ENCODE measurements around the gene CHKA. TPM values are rescaled to one million over a fixed set of nuclear protein-coding genes. Genes with fewer than 3 reads are reported as not detected.

The CHKA gene
- 8.0 and 10.1 TPM in 2 replicates for total RNA-seq

GRCh38 chr11:68121067-68121899, at the start of gene CHKA:
Gene CHKA (minus strand): TSS chr11:68121388. CDS start chr11:68121177, 211 bp downstream.

GRCh38 chr11:68038718-68039525, 82.3 kb downstream of the CHKA start, which contains the start of gene TCIRG1:
Gene TCIRG1 (plus strand): TSS chr11:68039025. CDS start chr11:68041272, 2,247 bp downstream.

GRCh38 chr11:68030318-68031143, 90.7 kb downstream of the CHKA start, which contains the start of gene NDUFS8:
Gene NDUFS8 (plus strand): TSS chr11:68030681. CDS start chr11:68032152, 1,471 bp downstream.

GRCh38 chr11:68010090-68011041, 110.8 kb downstream of the CHKA start, which contains the start of gene ALDH3B1:
Gene ALDH3B1 (plus strand): TSS chr11:68010327. CDS start chr11:68015298, 4,971 bp downstream.

GRCh38 chr11:68003846-68004550, 117.2 kb downstream of the CHKA start, which contains the start of gene UNC93B1:
Gene UNC93B1 (minus strand): TSS chr11:68004097. CDS start chr11:68004043, 54 bp downstream.

Other genes starting within 250 kb of the CHKA start
- gene UNC93B1, start 117.3 kb downstream of the CHKA start, total RNA-seq, result 15.7 and 27.0 TPM in 2 replicates
- gene ALDH3B1, start 111.1 kb downstream of the CHKA start, total RNA-seq, result 21.5 and 50.0 TPM in 2 replicates
- gene NDUFS8, start 90.7 kb downstream of the CHKA start, total RNA-seq, result 87.3 and 119 TPM in 2 replicates
- gene TCIRG1, start 82.4 kb downstream of the CHKA start, total RNA-seq, result 82.0 and 99.9 TPM in 2 replicates
- 21.3 and 21.7 TPM in 2 replicates for gene KMT5B, start 91.9 kb upstream of the CHKA start, total RNA-seq
- gene C11orf24, start 150.6 kb upstream of the CHKA start, total RNA-seq, result 32.6 and 43.0 TPM in 2 replicates
- 18.2 and 30.9 TPM in 2 replicates for gene LRP5, start 191.2 kb upstream of the CHKA start, total RNA-seq

Measured in smooth muscle cell of trachea (primary cell).